DOHH2 (cell line): ENCODE measurements around the gene HLA-DQA1.

Experiments
- EZH2phosphoT487 ChIP-seq: fragments of 200-600 bp; sonication (generic); IDR thresholded peaks from 2 replicates; pipeline ENCODE4 v1.6.1; 2017; ENCODE audit warnings: borderline replicate concordance, mild to moderate bottlenecking, antibody characterized with exemption, low read length, moderate library complexity, mixed read lengths
- TF ChIP-seq, protein P1 (sequence below): fragments of 200-600 bp; sonication (generic); IDR thresholded peaks from one replicate; pipeline ENCODE4 v1.5.1; 2014; ENCODE audit warnings: antibody characterized with exemption, mild to moderate bottlenecking, low read depth, low read length; ENCODE audit not compliant: poor library complexity, severe bottlenecking

DNA sequence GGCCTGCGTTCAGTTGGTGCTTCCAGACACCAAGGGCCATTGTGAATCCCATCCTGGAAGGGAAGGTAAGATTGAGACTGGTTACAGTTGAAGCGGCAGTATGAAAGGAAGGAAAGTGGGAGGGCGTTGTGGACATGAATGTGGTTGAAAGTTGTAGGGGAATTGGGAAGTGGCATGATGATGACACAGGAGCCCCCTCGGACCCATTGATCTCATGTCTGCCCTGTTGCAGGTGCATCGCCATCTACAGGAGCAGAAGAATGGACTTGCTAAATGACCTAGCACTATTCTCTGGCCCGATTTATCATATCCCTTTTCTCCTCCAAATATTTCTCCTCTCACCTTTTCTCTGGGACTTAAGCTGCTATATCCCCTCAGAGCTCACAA lies 5.5 kb downstream of the HLA-DQA1 start:
- TF ChIP-seq, protein P1, sequence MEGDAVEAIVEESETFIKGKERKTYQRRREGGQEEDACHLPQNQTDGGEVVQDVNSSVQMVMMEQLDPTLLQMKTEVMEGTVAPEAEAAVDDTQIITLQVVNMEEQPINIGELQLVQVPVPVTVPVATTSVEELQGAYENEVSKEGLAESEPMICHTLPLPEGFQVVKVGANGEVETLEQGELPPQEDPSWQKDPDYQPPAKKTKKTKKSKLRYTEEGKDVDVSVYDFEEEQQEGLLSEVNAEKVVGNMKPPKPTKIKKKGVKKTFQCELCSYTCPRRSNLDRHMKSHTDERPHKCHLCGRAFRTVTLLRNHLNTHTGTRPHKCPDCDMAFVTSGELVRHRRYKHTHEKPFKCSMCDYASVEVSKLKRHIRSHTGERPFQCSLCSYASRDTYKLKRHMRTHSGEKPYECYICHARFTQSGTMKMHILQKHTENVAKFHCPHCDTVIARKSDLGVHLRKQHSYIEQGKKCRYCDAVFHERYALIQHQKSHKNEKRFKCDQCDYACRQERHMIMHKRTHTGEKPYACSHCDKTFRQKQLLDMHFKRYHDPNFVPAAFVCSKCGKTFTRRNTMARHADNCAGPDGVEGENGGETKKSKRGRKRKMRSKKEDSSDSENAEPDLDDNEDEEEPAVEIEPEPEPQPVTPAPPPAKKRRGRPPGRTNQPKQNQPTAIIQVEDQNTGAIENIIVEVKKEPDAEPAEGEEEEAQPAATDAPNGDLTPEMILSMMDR = no peak
- TF ChIP-seq EZH2phosphoT487 = no peak
